DLD1 (cell line): ENCODE data around the gene NUBP1.

Experiments
- in situ Hi-C: cut with HindIII; loops from 2 replicates; pipeline ENCODE4 v1.10.0; 2017; ENCODE audit warnings: low sequenced_read_pairs

Gene NUBP1

DNA sequence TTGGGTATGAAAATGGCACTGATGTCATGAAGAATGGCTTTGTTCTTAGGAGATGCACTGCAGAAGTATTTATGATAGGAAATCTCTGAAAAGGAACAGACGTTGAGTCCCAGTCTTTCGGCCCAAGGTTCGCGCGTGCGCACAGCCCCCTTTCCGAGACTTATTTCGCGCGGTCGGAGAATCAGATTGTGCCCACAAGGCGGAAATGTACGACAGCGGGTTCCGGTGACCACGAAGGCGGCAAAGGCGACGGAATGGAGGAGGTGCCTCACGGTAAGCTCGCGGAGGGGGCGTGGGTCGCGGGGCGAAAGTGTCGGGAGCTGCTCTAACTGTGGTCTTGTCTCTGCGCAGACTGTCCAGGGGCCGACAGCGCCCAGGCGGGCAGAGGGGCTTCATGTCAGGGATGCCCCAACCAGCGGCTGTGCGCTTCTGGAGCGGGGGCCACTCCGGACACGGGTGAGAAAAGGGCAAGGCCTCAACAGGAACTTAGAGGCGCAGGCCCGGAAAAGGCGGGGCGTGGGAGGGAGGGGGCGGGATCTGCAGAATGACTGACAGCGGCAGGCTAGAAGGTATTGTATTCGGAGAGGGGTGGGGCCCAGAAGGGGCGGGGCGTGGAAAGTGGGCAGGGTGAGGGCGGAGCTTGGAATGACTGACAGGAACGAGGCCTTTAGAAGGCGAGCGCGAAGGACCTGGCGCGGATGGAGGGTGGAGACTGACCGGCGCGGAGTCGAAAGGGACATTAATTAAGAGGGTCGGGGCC is at the start of gene NUBP1:
Gene NUBP1, plus strand, starts transcription at position 233 of the 760 bp plus-strand sequence. Its CDS starts 22 bp downstream, at position 255.
- in situ Hi-C loops, result loop anchor here (10.0 to 25.0 kb wide), 3 partner anchors 79 to 206 kb away; no protein-coding TSS in a partner anchor

DNA sequence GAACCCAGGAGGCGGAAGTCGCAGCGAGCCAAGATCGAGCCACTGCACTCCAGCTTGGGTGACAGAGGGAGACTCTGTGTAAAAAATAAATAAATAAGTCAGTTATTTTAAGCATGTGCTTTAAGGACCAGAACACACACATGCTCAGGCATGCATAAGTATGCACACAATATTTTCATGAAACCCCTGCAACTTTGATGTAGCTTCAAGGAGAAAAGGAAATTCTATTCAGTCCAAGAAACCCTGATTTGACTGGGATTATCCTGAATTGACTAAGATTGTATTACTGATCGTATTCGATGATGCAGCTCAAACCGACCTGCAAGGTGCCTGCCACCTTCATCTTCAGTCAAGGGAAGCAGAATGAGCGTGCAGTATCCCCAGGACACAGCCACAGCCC is 49.8 kb upstream of the NUBP1 start:
- in situ Hi-C loops, result no loop called here

- in situ Hi-C loops, result no loop called here
These were observed 49.3 kb upstream of the NUBP1 start for GRCh38 chr16:10694306-10694705.

DNA sequence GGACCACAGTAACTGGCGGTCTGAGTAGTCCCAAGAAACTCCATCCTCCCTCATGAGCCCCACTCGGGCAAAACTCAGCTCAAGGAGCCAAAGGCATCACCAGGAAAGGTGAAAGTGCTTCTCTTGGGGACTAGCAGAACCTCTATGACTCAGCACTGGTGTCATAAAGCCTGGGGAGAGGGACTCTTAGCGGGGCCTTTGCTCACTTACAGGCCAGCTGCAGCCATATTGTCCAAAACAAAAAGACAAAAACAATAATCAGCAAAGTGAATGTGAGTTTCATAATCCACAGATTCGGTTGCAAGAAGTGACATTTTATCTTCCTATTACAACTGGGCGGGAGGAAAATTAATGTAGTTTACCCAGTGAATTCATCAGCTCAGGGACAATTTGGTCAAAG is 48.8 kb upstream of the NUBP1 start, which contains the start of gene TEKT5:
Gene TEKT5, minus strand, starts transcription at position 101 of the 400 bp plus-strand sequence. Its CDS starts 57 bp downstream, at position 44.
- in situ Hi-C loops, result no loop called here

DNA sequence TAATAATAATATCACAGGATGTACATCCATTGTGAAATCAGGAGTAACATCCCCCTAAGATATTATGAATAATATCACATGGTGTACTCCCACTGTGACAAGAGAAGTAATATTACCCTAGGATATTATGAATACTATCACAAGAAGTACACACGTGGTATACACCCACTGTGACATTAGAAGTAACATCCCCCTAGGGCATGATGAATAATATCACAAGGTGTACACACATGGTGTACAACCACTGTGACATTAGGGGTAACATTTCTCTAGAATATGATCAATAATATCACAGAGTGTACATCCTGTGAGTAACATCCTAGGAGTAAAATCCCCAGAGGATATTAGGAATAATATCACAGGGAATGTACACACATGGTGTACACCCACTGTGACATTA is 43.9 kb upstream of the NUBP1 start:
- in situ Hi-C loops, result no loop called here

- in situ Hi-C loops, result no loop called here
These were observed 34.7 kb upstream of the NUBP1 start for GRCh38 chr16:10708969-10709368.

GRCh38 chr16:10728003-10728887 is 15.4 kb upstream of the NUBP1 start:
- in situ Hi-C loops, result loop anchor here (25.0 kb wide), 1 partner anchor 191 kb away; no protein-coding TSS in a partner anchor

- in situ Hi-C loops, result loop anchor here (25.0 kb wide), 1 partner anchor 192 kb away; no protein-coding TSS in a partner anchor
These were observed 14.3 kb upstream of the NUBP1 start for GRCh38 chr16:10729104-10730048.

GRCh38 chr16:10731790-10732189 is 11.9 kb upstream of the NUBP1 start:
- in situ Hi-C loops, result loop anchor here (25.0 kb wide), 1 partner anchor 194 kb away; no protein-coding TSS in a partner anchor

- in situ Hi-C loops, result loop anchor here (25.0 kb wide), 1 partner anchor 200 kb away; no protein-coding TSS in a partner anchor
These were observed 6.5 kb upstream of the NUBP1 start for GRCh38 chr16:10737068-10737625.

DNA sequence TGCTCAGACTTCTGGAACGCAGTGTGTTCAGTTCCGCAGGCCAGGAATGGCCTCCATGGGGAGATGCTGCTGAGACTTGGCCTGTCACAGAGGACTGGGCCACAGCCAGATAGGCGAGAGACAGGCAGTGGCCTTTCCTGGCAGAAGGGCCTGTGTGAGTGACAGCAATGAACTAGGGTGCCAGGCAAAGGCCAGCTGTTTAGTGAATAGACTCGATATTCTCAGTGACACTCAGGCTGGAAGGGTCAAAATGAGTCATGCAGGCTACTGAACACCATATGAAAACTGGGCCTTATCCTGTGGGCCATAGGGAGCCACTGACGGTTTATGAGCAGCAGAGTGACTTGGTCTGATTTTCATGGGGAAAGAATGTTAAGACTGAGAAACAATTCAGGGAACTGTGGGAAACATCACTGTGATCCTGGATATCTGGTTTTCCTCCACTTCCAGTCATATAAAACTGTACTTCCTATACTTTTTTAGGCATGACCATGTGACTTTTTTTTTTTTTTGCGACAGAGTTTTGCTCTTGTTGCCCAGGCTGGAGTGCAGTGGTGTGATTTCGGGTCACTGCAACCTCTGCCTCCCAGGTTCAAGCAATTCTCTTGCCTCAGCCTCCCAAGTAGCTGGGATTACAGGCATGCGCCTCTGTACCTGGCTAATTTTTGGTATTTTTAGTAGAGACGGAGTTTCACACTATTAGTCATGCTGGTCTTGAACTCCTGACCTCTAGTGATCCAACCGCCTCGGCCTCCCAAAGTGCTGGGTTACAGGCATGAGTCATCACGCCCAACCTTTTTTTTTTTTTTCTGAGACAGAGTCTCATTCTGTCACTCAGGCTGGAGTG is 5.2 kb upstream of the NUBP1 start:
- in situ Hi-C loops, result loop anchor here (25.0 kb wide), 1 partner anchor 201 kb away; no protein-coding TSS in a partner anchor

- in situ Hi-C loops, result loop anchor here (10.0 to 25.0 kb wide), 3 partner anchors 75 to 203 kb away; no protein-coding TSS in a partner anchor
These were observed 3.4 kb upstream of the NUBP1 start for GRCh38 chr16:10740000-10740844.

DNA sequence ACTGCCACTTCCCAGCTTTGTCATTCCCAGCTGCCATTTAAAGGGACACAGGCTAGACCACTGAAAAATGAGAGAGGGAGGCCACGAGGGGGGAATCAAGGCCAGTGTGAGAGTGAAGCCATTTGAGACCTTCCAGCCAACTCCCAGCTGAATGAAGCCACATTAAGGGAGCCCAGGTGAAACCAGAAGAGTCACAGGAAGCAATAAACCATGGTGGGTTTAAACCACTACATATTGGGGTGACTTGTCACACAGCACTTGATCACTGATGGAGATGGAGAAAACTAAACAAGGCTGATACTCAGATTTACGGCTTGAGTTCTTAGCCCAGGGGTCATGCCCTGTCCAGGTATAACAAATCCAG is 2.8 kb upstream of the NUBP1 start:
- in situ Hi-C loops, result loop anchor here (10.0 to 25.0 kb wide), 3 partner anchors 76 to 204 kb away; no protein-coding TSS in a partner anchor

DNA sequence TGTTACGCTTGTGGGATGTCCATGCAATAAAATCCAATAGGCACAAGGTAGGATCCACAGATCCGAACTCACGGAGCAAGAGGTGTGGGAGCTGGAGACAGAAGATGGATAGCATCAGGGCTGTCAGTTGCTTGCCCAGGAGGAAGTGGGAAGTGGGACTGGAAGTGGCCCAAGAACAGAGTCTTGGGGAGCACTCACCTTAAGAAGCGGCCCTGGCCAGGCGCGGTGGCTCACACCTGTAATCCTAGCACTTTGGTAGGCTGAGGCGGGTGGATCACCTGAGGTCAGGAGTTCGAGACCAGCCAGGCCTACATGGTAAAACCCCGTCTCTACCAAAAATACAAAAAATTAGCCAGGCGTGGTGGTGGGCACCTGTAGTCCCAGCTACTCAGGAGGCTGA is 2.4 kb upstream of the NUBP1 start:
- in situ Hi-C loops, result loop anchor here (10.0 to 25.0 kb wide), 3 partner anchors 76 to 204 kb away; no protein-coding TSS in a partner anchor

GRCh38 chr16:10741844-10742243 is 1.8 kb upstream of the NUBP1 start:
- in situ Hi-C loops, result loop anchor here (10.0 to 25.0 kb wide), 3 partner anchors 77 to 205 kb away; no protein-coding TSS in a partner anchor

DNA sequence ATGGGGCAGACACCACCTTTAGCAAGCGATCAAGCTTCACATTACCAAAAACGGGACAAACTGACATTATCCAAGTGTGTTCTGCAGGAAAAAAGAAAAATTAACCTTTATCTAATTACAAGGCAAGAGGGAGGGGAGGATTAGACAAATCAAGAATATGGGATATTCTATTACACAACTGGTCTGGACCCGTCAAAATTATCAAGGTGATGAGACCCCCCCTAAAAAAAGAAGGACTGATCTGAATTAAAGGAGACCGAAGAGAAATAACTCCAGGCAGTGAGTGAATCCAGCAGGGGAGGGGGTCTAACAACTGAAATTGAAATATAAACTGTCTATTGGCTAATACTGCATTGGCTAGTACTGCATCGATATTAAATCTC is 424 bp upstream of the NUBP1 start:
- in situ Hi-C loops, result loop anchor here (10.0 to 25.0 kb wide), 3 partner anchors 78 to 206 kb away; no protein-coding TSS in a partner anchor

DNA sequence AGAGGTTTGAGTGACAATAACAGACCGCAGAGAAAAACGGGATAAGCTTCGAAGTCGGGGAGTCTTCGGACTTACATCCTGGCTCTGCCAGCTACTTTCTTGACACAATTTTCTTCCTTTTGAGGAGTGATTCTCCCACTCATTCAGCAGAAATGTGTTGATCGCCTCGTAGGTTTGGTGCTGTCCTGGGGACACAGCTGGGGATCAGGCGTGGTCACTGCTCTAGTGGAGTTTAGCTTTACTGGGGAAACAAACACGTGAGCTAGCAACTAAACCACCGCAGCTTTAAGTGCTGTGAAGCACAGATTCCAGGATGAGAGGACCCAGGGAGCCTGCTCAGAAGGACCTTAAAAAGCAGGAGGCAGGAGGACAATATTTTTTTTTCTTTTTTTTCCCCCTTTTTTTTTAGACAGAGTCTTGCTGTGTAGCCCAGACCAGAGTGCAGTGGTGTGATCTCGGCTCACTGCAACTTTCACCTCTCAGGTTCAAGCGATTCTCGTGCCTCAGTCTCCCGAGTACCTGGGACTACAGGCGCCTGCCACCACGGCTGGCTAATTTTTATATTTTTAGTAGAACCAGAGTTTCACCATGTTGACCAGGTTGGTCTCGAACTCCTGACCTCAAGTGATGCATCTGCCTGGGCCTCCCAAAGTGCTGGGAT is 858 bp downstream of the NUBP1 start:
- in situ Hi-C loops, result loop anchor here (10.0 to 25.0 kb wide), 3 partner anchors 80 to 207 kb away; no protein-coding TSS in a partner anchor
